ENCODE measurements around the gene GLI2.

Gene GLI2

DNA sequence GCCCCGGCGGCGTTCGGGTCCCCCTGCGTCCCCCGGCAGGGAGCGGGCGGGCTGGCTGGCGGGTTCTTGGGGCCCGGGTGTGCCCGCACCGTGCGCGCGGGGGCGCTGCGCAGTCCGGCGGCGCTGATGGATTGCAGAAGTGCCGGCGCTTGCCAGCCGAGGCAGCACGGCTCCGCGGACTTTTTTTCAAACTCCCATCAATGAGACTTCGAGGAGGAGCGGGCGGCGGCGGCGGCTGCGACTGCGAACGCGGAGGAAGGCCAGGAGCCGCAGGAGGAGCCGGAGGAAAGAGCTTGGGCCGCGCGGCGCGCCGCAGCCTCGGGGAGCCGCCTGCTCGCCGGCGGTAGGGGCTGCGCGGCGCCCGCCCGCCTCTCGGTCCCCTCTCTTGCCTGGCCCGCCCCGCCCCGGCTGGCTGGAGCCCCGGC is at the start of gene GLI2:
Gene GLI2, plus strand, starts transcription at position 123 of the 425 bp plus-strand sequence. CDS start 61,453 bp downstream, outside the sequence.
- no peak for DNase-seq (ENCODE audit: low read depth)

DNA sequence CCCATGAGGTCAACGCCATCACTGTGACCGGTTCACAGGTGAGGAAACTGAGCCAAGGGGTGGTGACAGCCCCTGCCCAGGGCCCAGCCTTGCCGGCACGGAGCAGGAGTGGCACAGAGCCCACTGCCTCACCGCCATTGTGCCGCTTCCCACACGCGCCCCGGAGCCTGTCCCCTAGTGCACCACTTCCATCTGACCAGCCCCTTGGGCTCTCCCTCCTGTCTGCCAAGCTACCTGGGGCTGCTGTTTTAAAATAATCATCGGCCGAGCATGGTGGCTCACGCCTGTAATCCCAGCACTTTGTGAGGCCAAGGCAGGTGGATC is 49.7 kb upstream of the GLI2 start:
- no peak for DNase-seq (ENCODE audit: low read depth)

DNA sequence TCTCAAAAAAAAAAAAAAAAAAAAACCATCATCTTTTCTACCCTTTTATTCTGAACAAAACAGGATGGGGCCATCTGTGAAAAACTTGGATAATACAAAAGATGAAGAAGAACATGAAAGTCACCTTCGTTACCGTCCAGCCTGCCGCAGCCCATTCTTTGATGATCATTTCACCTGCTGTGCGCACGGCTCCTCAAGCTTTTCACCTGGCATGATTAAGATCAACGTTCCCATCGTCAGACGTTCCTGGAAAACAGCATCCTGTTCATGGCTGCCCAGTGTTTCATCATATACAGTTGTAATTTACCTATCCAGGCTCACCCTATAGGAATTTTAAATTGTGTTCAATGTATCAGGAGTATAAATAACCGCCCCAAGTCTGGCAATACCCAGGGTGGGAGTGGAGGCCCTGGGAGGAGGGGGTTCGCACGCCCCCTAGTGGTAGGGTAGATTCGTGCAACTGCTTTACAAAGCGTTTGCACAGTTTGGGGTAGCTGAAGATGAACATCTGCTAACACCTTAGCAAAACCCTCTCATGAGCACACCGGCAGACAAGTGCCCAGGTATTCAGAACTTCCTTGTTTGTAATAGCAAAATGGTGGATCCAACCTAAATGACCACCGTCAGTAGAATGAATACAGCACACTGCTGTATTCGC is 49.0 kb upstream of the GLI2 start:
- no peak for DNase-seq (ENCODE audit: low read depth)

DNA sequence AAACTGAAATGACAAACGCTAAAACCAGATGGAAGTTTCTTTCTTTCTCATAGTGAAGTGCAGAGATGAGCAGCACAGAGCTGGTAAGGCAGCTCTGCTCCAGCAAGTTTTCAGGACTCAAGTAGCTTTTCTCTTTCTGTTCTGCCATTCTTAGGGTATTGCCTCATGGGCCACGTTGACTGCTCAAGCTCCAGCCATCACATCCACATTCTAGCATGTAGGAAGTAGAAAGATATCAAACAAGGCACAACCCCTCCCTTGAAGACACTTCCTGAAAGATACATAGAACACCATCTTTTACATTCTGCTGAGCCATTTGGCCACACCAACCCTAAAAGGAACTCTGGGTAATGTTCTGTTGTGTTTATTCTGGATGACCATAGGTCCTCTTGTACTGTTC is 48.5 kb upstream of the GLI2 start:
- no peak for DNase-seq (ENCODE audit: low read depth)

DNA sequence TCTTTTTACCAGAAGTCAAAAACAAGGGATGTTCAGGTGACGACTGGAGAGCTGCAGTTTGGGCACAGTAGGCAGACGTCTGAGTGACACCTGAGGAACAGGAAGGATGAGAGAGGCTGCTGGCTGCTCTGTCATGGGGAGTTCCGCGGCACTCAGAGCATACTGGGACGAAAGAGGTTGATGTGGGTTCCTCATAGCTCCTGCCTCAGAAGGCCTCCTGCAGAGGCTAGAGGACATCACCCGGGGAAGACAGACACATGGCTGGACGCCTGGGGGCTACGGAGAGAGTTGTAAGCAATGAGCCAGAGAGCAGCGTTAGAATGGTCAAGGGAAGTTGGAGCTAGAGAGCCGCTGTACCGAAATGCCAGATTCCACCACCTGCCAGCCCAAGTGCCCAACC is 45.1 kb upstream of the GLI2 start:
- DNase-seq (ENCODE audit: low read depth), result no peak

DNA sequence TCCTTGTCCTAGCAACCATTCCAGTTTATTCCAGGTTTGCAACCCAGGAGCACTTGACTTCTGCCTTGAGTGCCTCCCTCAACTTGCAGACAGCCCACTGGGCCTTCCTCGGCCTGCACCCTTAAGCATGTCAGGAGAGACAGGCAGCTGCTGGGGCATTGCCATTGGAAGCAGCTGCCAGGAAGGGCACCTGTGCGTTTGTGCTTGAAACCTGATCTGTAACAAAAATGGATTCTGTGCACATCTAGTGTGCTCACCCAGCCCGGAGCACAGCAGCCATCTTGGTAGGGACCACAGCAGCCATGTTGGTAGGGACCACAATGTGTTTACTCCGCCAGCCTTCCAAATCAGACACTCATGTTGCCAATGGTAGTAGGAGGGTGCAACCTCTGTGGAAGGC is 44.3 kb upstream of the GLI2 start:
- no peak for DNase-seq (ENCODE audit: low read depth)

DNA sequence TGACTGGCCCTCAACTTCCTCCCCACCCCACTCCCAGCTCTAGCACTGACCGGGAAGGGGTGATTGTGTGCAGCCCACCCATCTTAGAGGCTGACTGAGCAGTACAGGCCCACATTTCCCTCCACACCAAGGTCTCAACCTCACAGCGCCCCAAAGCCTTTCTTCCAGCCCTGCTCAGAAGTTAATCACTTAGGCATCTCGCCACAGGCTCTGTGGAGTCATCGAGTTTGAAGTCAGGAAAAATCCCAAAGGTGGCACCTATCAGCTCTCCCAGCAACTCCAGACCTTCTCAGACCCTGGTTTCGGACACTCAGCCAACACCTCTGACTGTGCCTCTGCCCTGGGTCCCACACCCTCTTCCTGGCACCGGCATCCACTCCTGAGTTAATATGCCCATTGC is 43.0 kb upstream of the GLI2 start:
- no peak for DNase-seq (ENCODE audit: low read depth)

DNA sequence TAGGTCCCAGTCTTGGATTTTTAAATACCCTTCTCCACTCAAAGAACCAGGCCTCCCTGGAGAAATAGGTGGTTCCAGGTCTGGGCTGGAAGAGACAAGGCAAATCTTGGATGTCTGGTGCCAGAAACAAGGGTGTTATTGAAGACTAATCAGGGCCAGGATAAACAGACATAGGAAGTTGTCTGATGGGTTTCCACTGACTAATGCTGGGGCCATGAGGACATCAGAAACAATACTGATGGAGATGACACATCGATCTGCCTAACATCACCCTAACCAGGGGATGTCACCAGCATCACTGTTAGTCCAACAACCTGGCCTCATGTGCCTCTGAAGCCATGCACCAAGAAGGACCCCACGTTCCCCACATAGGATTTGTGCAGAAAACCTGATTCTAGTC is 42.5 kb upstream of the GLI2 start:
- DNase-seq (ENCODE audit: low read depth), result no peak

DNA sequence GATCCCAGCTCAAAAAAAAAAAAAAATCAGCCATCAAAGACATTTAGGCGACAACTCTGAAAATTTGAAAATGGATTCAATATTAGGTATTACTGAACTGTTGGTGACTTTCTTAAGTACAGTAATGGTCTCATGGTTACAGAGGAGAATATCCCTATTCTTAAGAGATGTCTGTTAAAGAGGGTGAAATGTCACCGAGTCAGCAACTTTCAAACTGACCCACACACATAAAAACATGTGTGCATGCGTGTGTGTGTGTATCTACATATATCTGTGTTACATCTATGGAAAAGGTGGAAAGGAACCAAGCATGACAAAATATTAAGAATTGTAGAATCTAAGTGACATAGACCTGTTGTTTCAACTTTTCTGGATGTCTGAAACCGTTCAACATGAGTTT is 41.6 kb upstream of the GLI2 start:
- no peak for DNase-seq (ENCODE audit: low read depth)

DNA sequence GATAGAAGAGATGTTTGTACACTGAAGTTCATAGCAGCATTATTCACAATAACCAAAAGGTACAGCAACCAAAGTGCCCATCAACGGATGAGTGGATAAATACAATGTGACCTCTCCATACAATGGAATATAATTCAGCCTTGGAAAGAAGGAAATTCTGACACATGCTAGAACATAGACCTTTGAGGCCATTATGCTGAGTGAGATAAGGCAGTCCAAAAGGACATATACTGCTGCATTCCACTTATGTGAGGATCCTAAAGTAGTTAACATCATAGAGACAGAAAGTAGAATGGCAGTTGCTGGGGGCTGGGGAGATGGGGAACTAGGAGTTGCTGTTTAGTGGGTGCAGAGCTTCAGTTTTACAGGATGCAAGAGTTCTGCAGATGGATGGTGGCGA is 38.2 kb upstream of the GLI2 start:
- no peak for DNase-seq (ENCODE audit: low read depth)

DNA sequence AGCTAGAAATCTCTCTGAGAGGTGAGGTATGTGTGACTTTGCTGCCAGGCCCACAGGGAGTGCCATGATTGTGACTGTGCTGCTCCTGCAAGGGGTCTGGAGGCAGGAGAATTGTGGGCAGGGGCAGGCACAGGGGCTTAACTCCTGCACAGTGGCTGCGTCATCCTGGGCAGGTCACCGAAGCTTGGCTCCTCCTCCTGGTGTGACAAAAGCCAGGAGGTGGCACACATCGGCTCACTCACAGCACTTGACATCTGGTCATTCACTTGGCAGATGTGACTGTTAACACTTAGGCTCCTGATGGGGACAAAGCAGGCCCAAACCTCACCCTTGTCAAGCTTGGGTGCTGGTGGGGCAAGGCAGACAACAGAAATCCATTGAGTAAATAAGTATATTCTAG is 36.4 kb upstream of the GLI2 start:
- DNase-seq (ENCODE audit: low read depth), result no peak

DNA sequence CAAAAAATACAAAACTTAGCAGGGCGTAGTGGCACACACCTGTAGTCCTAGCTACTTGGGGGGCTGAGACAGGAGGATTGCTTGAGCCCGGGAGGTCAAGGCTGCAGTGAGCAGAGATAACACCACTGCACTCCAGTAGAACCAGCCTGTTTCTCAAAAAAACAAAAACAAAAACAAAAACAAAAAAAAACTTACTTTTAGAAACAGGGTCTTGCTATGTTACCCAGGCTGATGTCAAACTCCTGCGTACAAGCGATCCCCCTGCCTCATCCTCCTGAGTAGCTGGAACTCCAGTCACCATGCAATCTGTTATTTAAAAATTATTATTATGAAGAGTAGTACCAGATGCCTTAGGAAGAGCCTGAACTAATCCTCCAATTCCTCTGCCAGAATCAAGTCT is 35.0 kb upstream of the GLI2 start:
- DNase-seq (ENCODE audit: low read depth), result no peak

DNA sequence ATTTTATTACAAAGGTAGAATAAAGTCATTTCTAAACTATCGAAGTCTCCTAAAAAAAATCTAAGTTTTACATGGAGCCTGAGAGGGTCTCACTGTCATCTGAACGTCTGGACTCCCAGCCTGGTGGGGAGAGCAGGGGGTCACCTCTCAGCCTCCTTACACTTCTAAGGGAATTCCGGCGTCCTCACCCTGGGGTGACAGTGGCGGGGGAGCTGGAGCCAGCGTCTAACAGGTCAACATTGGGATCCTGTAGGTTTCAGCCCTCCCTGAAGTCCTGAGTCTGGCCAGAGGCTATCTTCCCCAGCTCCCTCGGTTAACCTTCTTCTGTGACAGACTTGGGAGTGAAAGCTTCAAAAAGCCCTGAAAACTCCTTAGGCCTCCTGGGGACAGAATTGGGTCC is 34.6 kb upstream of the GLI2 start:
- no peak for DNase-seq (ENCODE audit: low read depth)

DNA sequence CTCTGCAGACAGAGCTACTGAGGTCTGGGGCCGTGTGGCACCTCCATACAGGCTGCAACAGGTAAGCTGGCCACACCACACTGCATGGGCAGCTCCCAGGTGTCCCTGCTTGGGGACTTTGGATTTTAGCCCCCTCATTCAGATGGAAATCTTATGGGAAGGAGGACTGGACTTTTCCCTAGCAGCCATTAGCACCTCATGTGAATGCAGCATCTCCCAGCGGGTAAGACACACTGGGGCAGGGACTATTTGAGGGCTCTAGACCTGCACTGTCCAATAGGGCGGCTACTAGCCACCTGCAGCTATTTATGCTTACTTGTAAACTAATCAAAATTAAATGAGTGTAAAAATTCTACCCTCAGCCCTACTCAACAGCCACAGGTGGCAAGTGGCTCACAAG is 34.2 kb upstream of the GLI2 start:
- DNase-seq (ENCODE audit: low read depth), result no peak

DNA sequence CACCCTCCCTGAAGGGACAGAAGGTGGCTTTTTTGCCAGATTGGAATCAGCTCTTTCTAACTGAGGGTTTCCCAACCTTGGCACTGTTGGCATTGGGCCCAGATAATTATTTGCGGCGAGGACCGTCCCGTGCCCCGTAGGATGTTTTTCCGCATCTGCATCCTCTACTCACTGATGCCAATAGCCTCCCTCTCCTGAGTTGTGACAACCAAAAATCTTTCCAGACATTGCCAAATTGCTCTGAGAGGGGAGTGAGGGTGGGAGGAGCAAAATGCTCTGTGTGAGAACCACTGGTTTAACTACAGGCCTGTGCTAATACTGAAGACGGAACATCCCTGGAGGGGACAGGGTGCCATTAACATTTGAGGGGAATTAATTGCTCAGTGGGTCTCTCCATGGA is 33.6 kb upstream of the GLI2 start:
- DNase-seq (ENCODE audit: low read depth), result no peak

DNA sequence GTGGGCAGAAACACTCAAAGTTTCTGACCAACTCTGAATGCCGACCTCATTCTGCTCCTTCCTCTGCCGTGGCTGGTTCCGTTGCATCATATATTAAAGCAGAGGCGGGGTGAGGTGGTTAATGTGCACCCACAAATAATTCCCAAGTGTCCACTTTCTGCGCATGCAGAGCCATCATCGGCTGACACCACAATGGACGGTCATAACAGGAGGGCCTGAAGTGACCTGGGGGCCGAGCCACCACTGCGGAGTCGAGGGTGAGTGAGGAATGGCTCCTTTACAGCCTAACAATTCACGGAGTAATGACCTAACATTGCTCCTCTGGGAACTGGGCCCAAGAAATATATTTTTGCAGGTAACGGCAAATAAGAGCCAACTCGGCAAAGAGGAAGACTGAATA is 32.9 kb upstream of the GLI2 start:
- DNase-seq (ENCODE audit: low read depth), result no peak

DNA sequence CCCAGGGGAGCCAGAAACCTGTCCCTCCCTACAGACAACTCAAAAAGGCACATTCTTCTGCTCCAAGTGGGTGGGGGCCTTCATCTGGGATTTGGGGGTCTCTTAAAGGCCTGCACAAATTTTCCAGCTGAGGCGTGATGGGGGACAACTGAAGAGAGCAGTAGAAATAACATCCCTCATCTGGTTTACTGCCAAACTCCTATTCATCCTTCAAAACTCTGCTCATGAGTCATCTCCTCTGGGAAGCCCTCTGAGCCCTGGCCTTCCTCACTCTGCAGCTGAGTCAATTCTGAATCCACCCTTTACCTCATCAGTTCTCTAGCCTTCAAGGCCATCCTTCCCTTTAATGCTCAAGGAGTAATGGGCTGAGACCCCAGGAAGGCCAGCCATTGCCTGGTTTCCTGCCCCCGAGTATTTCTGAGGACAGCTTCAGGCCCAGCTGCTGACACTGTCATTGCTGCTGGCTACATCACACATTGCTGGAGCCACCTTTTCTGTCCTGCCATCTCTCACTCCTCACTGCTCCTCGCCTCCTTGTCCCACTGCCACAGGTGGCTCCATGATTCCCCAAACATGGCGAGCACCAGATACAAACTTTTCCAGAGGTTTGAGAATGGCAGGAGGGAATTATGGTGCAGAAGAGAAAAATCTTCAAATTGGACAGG is 32.2 kb upstream of the GLI2 start:
- no peak for DNase-seq (ENCODE audit: low read depth)

DNA sequence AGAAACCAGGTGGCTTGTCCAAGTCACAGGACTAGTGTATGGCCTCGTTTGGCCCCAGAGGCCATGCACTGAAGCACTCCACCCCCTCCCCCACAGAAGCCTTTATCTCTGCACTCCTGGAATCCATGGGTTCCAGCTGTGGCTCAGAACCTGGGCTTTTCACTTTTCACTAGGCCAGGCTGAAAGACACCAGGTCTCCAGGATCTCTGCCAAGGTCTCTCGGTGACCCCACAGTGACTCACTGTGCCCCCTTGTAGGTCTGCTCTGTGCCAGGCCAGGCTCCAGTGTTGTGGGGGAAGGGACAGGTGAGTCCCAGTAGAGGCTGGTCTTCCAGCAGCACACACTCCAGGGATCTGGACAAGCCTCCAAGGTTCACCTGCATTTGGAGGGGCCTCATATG is 31.0 kb upstream of the GLI2 start:
- DNase-seq (ENCODE audit: low read depth), result no peak

DNA sequence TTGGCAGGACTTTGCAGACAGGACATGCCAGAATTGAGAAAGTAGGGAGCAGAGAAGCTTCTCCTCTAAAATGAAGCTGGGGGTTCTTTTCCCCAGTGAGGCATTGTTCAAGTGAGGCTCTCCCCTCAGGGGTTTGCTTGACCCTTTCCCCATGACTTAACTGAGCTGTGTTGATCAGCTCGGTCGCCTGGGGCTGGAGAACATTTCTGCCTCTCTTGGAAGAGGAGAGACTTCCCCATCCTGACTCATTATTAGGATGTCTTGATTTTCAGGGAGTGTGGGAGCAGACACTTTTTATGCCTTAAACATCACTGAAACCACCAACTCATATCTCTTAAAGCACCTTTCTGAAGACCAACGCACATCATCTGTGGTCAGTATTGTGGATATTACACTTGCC is 27.9 kb upstream of the GLI2 start:
- DNase-seq (ENCODE audit: low read depth), result no peak

DNA sequence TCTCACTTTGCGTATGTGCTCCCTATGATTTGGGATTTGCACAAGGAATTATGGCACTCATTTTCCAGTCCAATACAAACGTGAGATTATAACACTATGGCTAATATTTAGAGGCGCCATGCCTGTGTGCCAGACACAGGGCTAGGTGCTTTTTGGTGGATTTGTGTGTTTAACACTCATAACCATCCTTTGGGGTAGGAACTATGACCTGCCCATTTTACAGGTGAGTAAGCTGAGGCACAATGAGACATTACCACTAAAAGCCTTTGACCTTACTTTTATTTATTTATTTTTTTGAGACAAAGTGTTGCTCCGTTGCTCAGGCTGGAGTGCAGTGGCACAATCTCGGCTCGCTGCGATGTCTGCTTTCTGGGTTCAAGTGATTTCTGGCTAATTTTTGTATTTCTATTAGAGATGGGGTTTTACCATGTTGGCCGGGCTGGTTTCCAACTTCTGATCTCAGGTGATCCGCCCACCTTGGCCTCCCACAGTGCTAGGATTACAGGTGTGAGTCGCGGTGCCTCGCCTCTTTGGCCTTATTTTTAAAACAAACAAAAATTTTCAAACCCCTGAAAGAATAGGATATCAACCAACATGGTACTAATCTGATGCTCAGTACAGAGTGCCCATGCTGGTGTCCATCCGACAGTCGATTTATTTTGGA is 26.6 kb upstream of the GLI2 start:
- no peak for DNase-seq (ENCODE audit: low read depth)

DNA sequence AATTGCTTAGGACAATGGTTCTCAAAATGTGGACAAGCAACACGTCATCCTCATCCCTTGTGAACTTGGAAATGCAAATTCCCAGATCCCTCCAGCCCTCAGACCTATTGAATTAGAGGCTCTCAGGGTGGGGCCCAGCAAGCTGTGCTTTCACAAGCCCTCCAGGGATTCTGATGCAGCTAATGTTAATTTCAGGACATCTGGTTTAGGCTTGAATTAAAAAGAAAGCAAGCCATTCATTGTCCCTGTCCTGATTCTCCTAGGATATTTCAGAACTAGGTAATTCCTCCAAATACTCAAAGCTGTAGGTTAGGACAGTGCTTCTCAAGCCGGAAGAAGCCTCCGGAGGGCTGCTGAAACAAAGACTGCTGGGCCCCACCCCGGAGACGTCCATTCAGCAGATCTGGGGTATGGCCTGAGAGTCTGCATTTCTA is 26.0 kb upstream of the GLI2 start:
- no peak for DNase-seq (ENCODE audit: low read depth)

DNA sequence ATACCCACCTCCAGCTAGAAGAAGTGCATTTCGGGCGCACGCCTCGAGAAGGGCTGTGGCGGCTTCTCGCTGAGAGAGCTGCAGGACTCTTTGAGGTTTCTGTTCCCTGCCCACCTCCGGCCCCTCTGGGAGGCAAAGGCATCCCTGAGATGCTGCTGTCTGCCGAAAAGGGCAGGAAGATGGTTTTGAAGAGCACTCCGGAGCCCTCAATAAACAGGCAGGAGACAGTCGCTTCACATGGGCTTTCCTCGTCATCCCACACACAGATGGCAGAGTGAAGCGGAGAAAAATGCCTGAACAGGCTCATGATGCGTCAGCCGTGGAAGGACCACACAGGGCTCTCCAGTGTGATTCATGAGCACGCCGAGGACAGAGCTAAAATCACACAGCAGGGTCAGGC is 25.4 kb upstream of the GLI2 start:
- no peak for DNase-seq (ENCODE audit: low read depth)

DNA sequence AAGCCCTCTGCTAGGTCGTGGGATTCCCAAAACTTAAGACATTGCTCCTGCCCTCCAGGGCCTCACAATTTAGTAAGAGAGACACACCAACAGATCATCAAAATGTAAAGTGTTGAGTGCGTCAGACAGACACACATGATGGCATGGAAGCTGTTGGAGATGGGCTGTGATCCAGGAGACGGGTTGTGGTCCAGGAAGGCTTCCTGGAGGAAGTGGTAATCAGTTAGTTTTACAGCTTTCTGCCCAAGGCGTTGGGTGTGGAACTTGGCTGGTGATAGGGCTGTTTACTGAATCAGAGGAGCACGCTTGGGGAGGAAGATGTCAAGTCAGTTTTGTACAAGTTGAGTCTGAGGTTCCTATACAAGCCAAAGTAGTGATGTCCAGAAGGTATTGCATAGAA is 24.0 kb upstream of the GLI2 start:
- DNase-seq (ENCODE audit: low read depth), result no peak

DNA sequence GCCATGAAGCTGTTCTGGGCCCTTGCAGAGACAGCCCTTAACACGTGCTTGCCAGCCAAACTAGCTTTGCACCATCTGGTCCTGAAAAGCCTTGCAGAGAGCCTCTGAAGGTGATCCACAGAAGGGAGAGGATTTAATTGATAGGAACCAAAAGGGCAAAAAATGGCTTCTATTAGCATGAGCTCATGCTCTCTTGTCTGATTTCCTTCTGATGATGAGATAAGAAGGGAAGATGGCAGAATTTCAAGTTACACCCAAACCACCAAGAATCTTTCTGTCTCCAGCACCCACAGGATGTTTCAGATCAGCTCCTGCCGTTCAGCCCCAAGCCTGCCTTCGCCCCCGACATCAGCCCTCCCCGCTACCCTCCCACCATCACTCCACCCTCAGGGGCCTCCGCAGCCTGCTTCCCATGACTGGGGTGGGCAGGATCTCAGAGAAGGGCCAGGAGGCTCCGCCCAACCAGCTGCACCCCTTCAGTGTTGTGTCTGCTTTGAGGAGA is 23.4 kb upstream of the GLI2 start:
- no peak for DNase-seq (ENCODE audit: low read depth)

All from T-helper 22 cell (primary cell).